ENCODE data around the gene ZSWIM6. TPM values are rescaled to one million over a fixed set of nuclear protein-coding genes. Genes with fewer than 3 reads are reported as not detected.

Gene ZSWIM6
- total RNA-seq, 1 donor from 2014 or later, result 35.9 TPM

GRCh38 chr5:61551637-61552313 lies 219.7 kb downstream of the ZSWIM6 start:
- H3K27me3 Mint-ChIP-seq (ENCODE audit: low read depth), result no peaks in the 10 kb centered on the region
- no peak for DNase-seq (ENCODE audit: low spot score in 2 of 2, unreplicated experiment in 2 of 2)
- peaks cover 6% of the 10 kb centered on the region for H3K4me1 Mint-ChIP-seq
- H3K9me3 Mint-ChIP-seq, result peaks cover 22% of the 10 kb centered on the region
- no peak for TF ChIP-seq CTCF (IDR thresholded peaks at IDR 0.05; ENCODE audit: unreplicated experiment)
- H3K4me3 Mint-ChIP-seq, result no peak overlapping the region
- no peak overlapping the region for H3K27ac Mint-ChIP-seq
- peaks cover 25% of the 10 kb centered on the region for H3K36me3 Mint-ChIP-seq

- H3K4me1 Mint-ChIP-seq, result peaks cover 5% of the 10 kb centered on the region
- DNase-seq (ENCODE audit: low spot score in 2 of 2, unreplicated experiment in 2 of 2), result no peak
- no peak for TF ChIP-seq CTCF (IDR thresholded peaks at IDR 0.05; ENCODE audit: unreplicated experiment)
- no peaks in the 10 kb centered on the region for H3K27me3 Mint-ChIP-seq (ENCODE audit: low read depth)
- H3K4me3 Mint-ChIP-seq, result no peak overlapping the region
- peaks cover 22% of the 10 kb centered on the region for H3K9me3 Mint-ChIP-seq
- no peak overlapping the region for H3K27ac Mint-ChIP-seq
- H3K36me3 Mint-ChIP-seq, result peaks cover 8% of the 10 kb centered on the region
Observed at GRCh38 chr5:61559146-61559545, 227.1 kb downstream of the ZSWIM6 start.

GRCh38 chr5:61559722-61560121 lies 227.7 kb downstream of the ZSWIM6 start:
- Mint-ChIP-seq H3K36me3 (peaks cover 7% of the 10 kb centered on the region), H3K9me3 (peaks cover 16% of the 10 kb centered on the region), H3K4me1 (peaks cover 5% of the 10 kb centered on the region), H3K27me3 (ENCODE audit: low read depth) (no peaks in the 10 kb centered on the region), H3K4me3 (no peak overlapping the region), H3K27ac (no peak overlapping the region)
- no peak for TF ChIP-seq CTCF (IDR thresholded peaks at IDR 0.05; ENCODE audit: unreplicated experiment)
- DNase-seq (ENCODE audit: low spot score in 2 of 2, unreplicated experiment in 2 of 2), result no peak

GRCh38 chr5:61563401-61563800 lies 231.3 kb downstream of the ZSWIM6 start:
- no peak for DNase-seq (ENCODE audit: low spot score in 2 of 2, unreplicated experiment in 2 of 2)
- H3K36me3 Mint-ChIP-seq, result no peaks in the 10 kb centered on the region
- peaks cover 5% of the 10 kb centered on the region for H3K4me1 Mint-ChIP-seq
- H3K27ac Mint-ChIP-seq, result no peak overlapping the region
- peaks cover 4% of the 10 kb centered on the region for H3K9me3 Mint-ChIP-seq
- no peak for TF ChIP-seq CTCF (IDR thresholded peaks at IDR 0.05; ENCODE audit: unreplicated experiment)
- no peaks in the 10 kb centered on the region for H3K27me3 Mint-ChIP-seq (ENCODE audit: low read depth)
- no peak overlapping the region for H3K4me3 Mint-ChIP-seq

- Mint-ChIP-seq H3K4me1 (peaks cover 5% of the 10 kb centered on the region), H3K27ac (no peak overlapping the region), H3K9me3 (no peaks in the 10 kb centered on the region), H3K36me3 (no peaks in the 10 kb centered on the region), H3K4me3 (no peak overlapping the region), H3K27me3 (ENCODE audit: low read depth) (no peaks in the 10 kb centered on the region)
- TF ChIP-seq CTCF (IDR thresholded peaks at IDR 0.05; ENCODE audit: unreplicated experiment), result no peak
- DNase-seq (ENCODE audit: low spot score in 2 of 2, unreplicated experiment in 2 of 2), result no peak
Observed at GRCh38 chr5:61567337-61567736, 235.3 kb downstream of the ZSWIM6 start.
